Measurements from ENCODE around the gene CYTIP. TPM values are rescaled to one million over a fixed set of nuclear protein-coding genes. Genes with fewer than 3 reads are reported as not detected.

The CYTIP gene
- total and polyA plus RNA-seq, 12 donors = 0.72 to 6.7 (median 3.2) TPM

Other genes with a start within 250 kb of the CYTIP start
- under 1 TPM in 7 of 9 donors, not detected in 2; under 0.01 to 0.22 (median 0.11) TPM for gene GALNT5, start 186.4 kb downstream of the CYTIP start, total RNA-seq
- gene GALNT5, start 186.4 kb downstream of the CYTIP start, polyA plus RNA-seq = under 1 TPM in 2 of 3 donors, not detected in 1; 0.03 to 0.07 TPM
- under 1 TPM in 1 of 9 donors, not detected in 8; 0.10 TPM for gene ERMN, start 118.3 kb downstream of the CYTIP start, total RNA-seq
- gene ERMN, start 118.3 kb downstream of the CYTIP start, polyA plus RNA-seq = under 1 TPM; 0.04 to 0.40 (median 0.17) TPM
- gene ACVR1C, start 184.8 kb upstream of the CYTIP start, total RNA-seq = 1 to 10 TPM in 4 of 9 donors, under 1 TPM in 3, not detected in 2; 0.18 to 3.8 (median 1.0) TPM
- gene ACVR1C, start 184.8 kb upstream of the CYTIP start, polyA plus RNA-seq = 1 to 10 TPM in 1 of 3 donors, under 1 TPM in 2; 0.72 to 4.8 (median 0.98) TPM

All from adrenal gland (tissue), 12 donors.